ENCODE measurements around the gene MBNL1.

MBNL1 gene

DNA sequence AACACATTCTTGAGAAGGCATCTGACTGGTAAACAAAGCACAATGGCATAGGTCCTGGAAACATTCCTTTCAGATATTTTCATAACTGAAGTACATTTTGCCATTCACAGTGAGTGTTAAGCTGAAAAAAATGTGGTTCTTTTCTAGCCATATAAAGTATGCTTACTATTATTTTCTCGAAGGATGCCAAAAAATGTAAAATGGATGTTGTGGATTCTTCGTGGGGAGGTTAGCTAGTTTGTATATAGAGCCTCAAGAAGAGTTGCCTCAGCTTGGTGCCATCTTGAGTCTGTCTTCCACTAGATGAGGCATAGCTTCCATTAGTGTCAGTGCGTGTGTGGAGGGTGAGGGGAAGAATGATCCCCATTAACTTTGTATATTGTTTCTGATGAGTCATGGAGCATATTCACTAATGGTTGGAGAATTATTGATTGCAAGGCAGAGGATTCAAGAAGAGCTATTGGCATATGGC lies 4.1 kb downstream of the MBNL1 start:
- DNase-seq (ENCODE audit: low spot score) (no peak), FAIRE-seq (no peak)

DNA sequence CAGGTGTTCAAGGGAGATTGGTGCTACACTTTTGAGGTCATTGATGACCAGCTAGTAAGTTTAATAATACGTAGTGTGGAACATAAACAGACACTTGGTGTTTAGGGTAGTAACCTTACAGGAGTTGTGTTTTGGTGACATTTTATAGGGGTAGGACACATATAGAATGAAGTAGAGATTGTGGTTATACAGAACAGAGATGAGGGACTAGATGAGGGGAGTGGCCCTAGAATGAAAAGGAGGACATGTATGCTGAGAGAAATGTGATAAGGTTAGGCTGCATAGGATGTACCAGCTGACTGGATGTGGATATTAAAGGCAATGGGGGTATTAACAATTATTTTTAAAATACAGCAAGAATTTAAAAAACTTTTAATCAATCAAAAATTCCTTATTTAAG lies 8.0 kb downstream of the MBNL1 start:
- DNase-seq (ENCODE audit: low spot score) (no peak), FAIRE-seq (no peak)

DNA sequence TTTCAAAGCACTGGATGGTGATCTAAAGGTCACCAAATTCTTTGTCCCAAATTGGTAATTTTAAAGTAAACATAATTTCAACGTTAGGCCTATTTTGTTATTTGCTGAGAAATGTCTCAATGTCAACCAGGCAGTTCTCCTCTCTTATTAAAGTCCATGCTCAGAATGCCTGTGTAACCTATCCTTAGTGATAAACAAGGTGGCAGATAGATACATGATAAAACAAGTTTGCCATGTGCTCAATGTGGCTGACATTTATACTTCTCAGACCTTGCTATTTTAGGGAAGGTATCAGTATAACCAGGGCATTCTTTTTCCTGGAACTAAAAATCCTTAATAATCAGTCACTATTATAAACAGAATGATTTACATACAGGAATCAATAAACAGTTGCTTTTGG lies 8.5 kb downstream of the MBNL1 start:
- FAIRE-seq = no peak
- no peak for DNase-seq (ENCODE audit: low spot score)

DNA sequence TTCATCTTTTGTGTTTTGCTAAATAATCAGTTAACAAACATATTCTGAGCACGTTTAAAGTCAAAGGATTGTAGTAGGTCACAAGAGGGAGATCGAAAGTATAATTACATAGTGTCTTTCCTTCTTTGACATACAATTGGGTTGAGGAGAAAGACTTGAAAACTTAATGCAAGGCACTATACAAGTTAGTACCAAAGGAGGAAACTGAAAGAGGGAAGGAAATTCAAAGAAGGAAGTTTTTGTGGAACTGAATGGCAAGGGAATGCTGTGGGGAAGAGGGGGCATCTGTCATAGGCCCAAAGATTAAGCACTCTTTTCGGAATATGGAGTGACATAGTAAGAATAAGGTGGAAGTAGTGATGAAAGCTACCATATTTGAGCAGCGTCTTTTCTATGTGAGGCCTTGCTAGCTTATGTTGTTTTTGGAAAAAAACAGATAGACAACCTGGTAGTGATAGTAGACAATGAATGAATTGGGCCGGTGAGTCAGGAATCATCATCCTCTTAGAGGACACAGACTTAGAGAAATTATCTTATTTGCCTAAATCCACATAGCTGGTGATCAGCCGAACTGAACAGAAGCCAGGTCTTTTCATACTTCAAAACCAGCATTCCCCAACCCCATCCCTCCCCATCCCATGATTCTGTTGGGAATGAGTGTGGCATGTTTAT lies 10.2 kb downstream of the MBNL1 start:
- no peak for FAIRE-seq
- DNase-seq (ENCODE audit: low spot score) = no peak

DNA sequence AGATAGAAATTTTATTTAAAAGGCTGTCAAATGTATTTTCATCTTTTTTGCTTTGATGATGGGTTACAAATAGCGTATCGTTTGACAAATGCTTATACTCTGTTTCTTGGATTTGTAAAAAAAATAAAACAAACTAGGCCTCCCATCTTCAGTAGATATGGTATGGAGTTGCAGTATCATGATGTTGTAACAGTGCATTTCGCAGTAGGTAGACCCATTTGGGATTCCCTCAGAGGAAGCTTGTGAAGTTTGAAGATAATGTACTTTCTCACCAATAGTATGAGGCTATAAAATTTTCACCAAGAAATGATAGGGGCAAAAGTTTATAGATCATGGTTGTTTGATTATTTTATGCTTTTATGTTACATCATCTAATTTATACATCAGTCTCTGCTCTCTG lies 10.8 kb downstream of the MBNL1 start:
- DNase-seq (ENCODE audit: low spot score) (no peak), FAIRE-seq (no peak)

DNA sequence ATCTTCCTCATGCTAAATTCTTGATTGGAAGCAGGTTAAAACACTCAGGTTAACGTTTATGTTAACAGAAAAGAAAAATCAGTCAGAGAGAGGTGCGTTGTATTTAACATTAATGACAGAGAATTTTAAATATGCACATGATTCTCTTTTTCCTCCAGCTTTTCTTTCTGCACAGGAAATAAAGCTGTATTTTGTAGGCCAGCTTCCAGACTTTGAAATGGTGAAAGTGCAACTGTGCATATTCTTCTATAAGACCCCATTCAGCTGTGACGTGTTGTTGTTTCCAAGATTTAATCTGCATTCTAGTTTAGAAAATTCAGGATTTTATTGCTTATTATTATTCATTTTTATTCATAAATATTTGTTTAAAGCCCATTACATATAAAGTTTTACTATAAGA lies 11.8 kb downstream of the MBNL1 start:
- DNase-seq (ENCODE audit: low spot score) (no peak), FAIRE-seq (no peak)

DNA sequence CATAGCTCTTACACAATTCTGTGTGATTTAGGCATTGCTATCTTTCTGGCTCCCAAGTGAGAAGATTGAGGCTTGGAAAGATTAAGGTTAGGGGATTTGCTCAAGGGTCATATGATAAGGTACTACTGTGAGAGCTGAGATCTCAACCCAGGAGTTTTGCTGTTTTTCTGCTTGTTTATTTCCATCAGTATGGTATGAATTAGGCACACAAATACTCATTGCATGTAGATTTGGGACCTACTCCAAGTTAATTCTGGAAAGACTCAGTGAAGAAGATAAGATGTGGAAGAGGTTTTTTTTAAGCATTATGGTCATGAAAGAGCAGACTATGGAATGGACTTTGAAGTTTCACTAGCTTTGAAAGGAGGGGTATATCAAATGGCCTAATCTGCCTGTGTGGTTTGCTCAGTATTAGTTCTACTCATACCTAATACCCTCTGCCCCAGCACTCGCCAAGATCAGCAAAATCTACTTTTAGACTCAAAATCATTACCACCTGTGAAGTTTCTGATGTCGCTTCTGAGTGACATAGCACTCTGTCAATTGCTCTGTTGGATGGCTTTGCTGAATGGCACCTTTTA lies 12.5 kb downstream of the MBNL1 start:
- FAIRE-seq (no peak), DNase-seq (ENCODE audit: low spot score) (no peak)

DNA sequence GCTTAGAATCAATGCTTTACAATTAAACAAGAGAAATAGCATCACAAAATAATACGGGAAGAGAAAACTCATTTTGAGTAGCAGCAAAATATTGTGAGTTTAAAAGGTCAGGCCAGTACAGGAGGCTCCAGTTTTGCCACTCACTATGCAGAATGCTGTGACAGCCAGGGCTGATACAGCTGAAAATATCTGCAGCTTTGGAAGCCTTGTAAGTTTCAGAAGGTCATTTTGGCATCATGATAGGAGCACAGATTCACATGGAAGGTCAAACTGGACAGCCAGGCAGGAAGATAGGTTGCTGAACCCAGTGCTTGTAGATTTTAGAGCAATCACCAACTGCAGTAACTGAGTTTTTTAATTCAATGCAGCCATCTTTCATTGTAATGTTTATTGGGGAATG lies 14.1 kb downstream of the MBNL1 start:
- no peak for DNase-seq (ENCODE audit: low spot score)
- no peak for FAIRE-seq

DNA sequence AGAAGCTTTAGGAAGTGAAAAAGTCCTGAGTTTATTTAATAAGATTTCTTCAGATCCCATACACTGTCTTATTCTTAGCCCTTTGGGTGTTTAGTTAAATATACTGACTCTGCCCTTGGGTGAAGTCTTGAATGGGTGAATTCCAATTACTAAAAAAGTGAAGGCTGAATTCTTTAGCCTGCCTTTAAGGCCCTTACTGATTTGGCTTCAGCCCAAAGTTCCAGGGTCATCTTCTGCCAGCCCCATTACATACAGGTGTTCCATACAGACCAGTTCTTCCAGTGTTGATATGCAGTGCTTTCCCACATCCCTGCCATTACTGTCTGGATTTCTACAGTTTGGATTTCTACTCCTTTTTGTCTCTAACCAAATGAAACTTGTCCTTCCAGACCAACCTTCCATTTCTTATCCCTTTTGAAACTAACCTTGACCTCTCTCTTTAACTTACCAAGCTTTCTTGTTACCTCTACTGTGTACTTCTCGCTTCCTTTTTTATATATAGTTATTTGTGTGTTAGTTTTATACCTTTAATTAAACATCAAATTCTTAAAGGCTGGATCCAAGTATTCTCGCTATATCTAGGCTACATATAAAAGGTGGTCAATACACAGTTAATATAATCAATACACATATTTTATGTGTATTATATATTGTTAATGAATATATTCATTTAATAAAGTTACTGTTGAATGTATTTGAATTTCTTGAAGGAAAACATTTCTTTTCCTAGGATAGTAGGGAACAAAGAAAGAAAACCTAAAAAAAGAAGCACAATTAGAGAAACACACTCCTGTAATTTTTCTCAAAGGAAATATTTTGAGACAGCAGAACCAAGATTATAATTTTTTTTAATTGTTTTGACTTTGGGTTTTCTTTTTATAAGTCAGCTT lies 15.0 kb downstream of the MBNL1 start:
- no peak for FAIRE-seq

DNA sequence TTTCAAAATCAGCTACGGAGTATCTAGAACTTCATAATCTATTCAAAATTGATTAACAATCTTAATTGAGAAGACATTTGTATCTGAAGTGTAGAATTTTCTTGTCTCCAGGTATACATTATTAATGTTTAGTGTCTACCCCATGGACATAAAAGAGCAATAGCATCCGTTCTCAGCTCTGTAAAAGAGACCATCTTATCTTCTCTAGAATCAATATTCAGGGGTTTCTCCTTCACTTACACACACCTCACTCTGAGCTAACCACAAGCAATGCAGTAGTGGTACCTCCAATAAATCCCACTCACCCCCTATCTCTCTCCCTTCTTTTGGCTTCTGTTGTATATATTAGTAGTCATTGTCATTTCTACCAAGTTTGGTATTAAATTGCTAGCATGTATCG lies 16.2 kb downstream of the MBNL1 start:
- DNase-seq (ENCODE audit: low spot score) (no peak), FAIRE-seq (no peak)

More for the DNA sequence above, 15.0 kb downstream of the MBNL1 start:
- DNase-seq (ENCODE audit: low spot score) = no peak

DNA sequence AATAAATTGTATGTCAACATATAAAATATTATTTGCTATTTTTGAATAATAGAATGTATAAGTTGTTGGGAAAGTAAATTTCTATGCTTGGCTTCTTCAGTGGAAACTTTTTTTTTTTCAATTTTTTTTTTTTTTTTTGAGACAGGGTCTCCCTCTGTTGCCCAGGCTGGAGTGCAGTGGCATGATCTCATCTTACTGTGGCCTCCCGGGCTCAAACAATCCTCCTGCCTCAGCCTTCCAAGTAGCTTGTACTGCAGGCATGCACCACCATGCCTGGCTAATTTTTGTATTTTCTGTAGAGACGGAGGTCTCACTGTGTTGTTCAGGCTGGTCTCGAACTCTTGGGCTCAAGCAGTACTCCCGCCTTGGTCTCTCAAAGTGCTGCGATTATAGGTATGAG lies 16.8 kb downstream of the MBNL1 start:
- no peak for DNase-seq (ENCODE audit: low spot score)
- no peak for FAIRE-seq

DNA sequence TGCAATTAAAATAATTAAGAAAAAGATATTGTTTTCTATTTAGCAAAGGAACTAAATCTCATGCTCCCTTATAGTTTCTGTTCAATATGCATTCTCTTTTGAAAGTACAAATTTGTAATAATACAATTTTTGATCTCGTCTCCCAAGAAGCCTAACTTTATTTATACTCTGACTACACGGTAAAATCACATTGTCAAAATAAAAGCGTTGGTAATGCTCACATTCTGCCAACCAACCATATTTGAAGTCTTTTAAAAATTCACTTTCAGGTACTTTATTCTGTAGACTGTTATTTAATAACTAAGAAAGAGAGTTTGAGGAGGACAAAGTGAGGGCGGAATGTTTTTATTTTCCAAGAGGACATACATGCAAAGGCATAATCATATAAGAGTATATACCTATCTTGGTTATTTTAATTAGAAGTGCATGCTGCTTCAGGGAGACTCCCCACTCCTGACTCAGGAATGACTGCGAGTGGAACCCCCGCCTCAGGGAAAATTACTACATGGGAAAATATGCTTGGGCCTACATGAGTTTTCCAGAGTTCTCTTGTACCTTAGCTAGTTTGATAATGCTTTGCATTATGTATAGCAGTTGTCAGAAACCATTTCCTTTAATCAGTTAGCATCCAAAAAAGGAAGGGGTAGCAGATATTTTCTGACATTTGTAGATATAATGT lies 19.3 kb downstream of the MBNL1 start:
- FAIRE-seq = no peak
- no peak for DNase-seq (ENCODE audit: low spot score)

DNA sequence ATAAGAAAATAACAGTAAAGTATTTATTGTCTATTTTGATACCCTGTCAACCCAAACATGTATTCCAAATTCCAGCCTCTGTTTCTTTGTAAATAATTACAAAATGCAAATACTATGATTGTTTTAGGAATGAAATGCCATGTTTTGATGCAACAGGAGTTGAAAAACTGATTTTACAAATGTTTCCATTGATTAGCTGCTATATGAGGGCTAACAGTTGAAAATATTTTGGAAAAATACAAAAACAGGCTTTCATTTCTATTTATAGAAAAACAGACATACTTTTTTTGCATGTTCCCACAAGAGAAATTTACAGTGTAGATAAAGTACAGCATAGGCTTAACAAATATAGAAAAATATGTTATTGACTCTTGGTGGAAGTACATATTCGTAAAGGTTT lies 20.0 kb downstream of the MBNL1 start:
- no peak for DNase-seq (ENCODE audit: low spot score)
- FAIRE-seq = no peak

DNA sequence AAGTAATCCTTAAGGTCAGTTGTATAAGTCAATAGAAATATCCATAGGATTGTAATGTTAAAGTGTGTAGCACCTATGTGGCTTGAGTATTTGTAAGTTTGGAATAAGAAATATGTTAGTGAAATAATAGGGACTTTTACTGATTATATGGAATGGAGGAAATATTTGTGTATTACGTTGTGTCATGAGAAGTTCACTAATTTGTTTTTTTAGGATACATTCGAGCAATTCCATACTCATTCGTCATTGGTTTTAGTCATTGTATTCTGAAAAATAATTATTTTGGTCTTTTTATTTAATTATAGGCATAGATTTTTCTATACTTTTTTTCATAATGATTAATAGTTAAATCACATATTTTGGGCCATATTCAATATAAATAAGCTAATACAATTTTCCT lies 21.0 kb downstream of the MBNL1 start:
- no peak for FAIRE-seq
- no peak for DNase-seq (ENCODE audit: low spot score)

DNA sequence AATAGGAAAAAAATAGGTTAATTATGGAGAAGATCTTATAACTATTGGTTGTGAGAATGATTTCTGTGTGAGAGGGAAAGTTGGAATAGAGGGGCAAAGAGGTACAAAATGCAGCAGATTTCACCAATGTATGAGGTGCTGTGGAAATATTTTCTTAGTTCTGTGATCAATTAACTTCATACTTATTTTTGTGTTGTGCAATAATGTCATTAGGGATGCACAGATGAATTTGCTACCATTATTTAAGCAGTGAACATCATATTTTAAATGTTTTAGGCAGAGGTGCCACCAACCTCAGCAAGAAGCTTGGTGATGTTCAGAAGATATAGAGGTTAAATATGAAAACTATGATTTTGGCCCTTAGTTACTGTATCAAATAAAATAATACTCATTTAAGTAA lies 21.6 kb downstream of the MBNL1 start:
- FAIRE-seq (no peak), DNase-seq (ENCODE audit: low spot score) (no peak)

DNA sequence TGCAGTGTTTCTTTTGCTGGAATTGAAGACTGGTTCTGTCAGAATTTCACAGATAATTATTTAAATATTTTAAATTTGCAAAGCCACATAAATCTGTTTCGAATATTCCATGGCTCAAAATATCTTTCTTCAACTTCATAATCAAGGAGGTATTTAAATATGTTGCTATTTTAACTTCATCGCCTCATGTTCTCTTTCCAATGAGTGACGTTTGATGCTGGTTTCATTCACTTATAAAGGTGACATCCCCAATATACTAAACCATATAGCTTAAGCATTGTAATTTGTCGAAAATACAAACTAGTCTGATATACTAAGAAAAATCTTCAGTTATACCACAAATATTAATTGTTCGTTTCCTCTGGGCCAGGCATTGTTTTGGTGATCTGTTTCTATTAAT lies 22.5 kb downstream of the MBNL1 start:
- FAIRE-seq (no peak), DNase-seq (ENCODE audit: low spot score) (no peak)

DNA sequence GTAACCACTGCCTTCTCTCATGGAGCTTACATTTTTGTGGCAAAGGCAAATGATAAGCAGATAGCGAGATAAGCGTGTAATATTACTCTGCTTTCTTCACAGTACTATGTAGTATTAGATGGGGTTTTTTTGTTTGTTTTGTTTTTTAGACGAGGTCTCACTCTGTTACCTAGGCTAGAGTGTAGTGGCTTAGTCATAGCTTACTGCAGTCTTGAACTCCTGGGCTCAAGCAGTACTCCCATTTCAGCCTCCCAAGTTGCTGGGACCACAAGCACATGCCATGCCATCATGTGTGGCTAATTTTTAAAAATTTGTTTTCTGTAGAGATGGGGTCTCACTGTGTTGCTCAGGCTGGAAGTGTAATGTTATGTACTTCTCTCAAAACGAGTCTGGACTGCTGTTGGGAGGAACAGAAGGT lies 22.9 kb downstream of the MBNL1 start:
- DNase-seq (ENCODE audit: low spot score) (no peak), FAIRE-seq (no peak)

DNA sequence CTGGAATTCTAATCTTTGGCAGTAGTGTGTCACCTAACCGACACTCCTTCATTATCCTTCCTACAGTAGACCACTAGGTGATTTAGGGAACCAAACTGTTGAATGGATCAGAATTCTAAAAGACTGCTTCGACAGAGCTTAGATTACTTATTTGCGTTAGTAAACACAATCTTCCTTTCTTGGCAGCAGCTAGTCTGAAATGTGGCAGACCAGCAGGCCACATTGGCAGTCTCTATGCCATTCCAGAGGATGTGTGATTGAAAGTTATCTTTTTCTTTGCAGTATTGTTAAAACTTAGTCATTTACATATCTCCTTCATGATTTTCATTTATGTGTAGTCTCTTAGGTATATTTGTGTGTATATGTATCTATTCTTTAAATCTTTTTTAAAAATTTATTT lies 23.6 kb downstream of the MBNL1 start:
- no peak for FAIRE-seq
- no peak for DNase-seq (ENCODE audit: low spot score)

DNA sequence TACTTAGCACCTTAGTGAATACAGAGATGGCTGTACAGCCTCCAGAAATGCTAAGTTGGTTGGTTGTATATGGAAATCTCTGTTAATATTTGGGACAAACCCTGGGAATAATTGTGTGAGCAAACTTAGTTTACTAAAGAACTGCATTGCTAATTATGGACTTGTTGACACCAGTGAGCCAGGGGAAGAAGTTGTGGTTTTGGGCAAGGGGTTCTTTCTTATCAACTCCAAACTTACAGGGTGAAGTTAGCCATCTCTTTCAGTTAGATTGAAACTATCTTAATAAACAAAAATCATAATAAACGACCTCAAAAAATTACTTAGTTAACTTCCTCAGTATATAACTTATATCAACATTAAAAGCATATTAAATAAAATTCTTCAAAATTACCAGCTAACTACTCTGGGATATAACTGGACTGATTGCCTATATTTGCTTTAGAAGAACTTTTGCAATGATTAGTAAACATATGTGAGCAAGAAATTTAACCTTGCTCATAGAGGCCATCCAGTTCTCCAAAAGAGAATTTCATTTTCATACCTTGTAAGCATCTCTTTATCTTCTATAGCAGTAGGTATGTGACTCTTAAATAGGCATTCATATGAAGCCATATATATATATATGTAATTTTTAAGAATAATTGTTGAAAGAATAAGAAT lies 24.7 kb downstream of the MBNL1 start:
- DNase-seq (ENCODE audit: low spot score) (no peak), FAIRE-seq (no peak)

DNA sequence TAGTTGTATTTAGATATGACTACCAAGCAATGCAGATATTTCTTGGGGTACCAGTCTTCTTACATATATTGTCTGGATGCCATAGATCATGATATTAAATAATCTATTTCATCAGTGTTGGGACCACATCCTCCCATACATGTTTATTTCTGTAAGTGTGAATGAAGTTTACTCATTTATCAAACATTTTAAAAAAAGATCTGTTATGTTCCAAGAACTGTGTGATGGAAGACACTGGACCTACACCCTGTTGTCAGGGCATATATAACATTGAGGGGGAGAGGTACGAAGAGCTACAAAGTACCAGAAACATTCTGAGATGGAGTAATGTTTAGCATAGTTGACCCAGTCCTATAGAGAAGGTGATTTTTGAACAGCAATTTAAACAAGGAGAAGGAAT lies 26.6 kb downstream of the MBNL1 start:
- no peak for DNase-seq (ENCODE audit: low spot score)
- FAIRE-seq = no peak

DNA sequence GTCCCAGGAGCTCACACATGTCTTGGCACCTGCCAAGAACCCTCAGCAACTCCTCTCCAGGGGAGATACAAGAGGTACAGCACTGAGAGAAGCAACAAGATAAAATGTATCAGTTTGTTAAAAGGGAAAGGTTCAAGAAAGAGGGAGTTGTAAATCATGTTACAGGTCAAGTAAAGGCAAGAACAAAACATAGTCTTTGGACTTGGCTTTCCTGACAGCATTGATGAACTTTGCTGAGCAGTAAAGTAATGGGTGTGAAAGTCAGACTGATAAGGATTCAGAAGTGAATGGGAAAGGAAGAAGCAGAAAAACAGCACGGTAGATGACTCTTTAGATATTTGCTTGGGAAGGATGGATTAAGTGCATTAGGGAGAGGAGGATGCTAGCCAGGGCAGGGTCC lies 27.1 kb downstream of the MBNL1 start:
- DNase-seq (ENCODE audit: low spot score) (no peak), FAIRE-seq (no peak)

All from urothelium cell line (cell line).